ENCODE results near the gene CD47. TPM values are rescaled to one million over a fixed set of nuclear protein-coding genes. Genes with fewer than 3 reads are reported as not detected.

Gene CD47
- total and polyA plus RNA-seq, 2 of the 13 experiments (the other 11 are each of a cell fraction or from before 2014, with no cell fraction given): 3.3 to 6.5 TPM

DNA sequence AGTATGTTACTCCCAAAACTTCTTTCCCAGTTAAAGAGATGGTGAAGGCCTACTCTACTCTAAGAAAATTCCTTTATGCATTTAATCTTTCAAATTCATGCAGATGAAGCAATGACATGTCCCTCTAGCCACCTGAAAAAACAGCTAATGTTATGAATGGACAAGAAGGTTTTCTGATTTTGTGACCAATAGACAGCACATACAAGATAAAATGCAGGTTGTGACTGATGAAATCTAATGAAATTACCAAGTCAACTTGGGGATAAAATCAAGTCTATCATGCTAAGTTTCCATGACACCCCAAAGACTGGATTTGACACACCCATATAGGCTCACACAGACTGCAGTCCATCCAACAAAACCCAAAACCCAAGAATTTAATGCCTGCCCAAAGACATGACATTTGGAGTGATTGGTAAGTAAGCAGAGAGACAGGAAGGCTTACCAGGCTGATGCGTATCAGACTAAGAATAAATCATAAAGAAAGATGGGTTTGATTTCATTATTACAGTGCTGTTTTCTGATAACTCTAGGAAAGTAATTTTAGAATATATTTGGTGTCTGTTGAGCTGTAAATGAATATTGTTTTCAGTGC lies 26.4 kb downstream of the CD47 start:
- TF ChIP-seq, protein P1, sequence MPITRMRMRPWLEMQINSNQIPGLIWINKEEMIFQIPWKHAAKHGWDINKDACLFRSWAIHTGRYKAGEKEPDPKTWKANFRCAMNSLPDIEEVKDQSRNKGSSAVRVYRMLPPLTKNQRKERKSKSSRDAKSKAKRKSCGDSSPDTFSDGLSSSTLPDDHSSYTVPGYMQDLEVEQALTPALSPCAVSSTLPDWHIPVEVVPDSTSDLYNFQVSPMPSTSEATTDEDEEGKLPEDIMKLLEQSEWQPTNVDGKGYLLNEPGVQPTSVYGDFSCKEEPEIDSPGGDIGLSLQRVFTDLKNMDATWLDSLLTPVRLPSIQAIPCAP (CRISPR knock-in tag; IDR thresholded peaks at IDR 0.05; ENCODE audit: low read depth): no peak
- TF ChIP-seq KDM3A (CRISPR knock-in tag; IDR thresholded peaks at IDR 0.05; ENCODE audit: low read depth): no peak
- TF ChIP-seq, protein P2, sequence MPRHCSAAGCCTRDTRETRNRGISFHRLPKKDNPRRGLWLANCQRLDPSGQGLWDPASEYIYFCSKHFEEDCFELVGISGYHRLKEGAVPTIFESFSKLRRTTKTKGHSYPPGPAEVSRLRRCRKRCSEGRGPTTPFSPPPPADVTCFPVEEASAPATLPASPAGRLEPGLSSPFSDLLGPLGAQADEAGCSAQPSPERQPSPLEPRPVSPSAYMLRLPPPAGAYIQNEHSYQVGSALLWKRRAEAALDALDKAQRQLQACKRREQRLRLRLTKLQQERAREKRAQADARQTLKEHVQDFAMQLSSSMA (CRISPR knock-in tag; IDR thresholded peaks at IDR 0.05): no peak
- TF ChIP-seq ZNF607 (CRISPR knock-in tag; IDR thresholded peaks at IDR 0.05; ENCODE audit: borderline replicate concordance): no peak
- TF ChIP-seq ZNF138 (CRISPR knock-in tag; IDR thresholded peaks at IDR 0.05; ENCODE audit: low read depth): no peak
- TF ChIP-seq TBX3 (IDR thresholded peaks at IDR 0.05; ENCODE audit: borderline replicate concordance): no peak
- TF ChIP-seq JUNB (CRISPR knock-in tag; IDR thresholded peaks at IDR 0.05; ENCODE audit: borderline replicate concordance): no peak
- no peak for TF ChIP-seq NFYC (CRISPR knock-in tag; IDR thresholded peaks at IDR 0.05)
- no peak for TF ChIP-seq GATA4 (IDR thresholded peaks at IDR 0.05; ENCODE audit: borderline replicate concordance, low read depth)
- Histone ChIP-seq H2AFZ (ENCODE audit: low read length) (no peak overlapping the region), H3K4me1 (ENCODE audit: insufficient read depth, low read length) (no peaks in the 10 kb centered on the region), H3K36me3 (replicated peaks in 1 of 2; ENCODE audit: control insufficient read depth in 1 of 2, insufficient read depth in 2 of 2, low read length in 2 of 2) (no peaks in the 10 kb centered on the region), H3K4me2 (ENCODE audit: low read depth, low read length) (no peak overlapping the region), H4K20me1 (ENCODE audit: insufficient read depth, low read length) (no peaks in the 10 kb centered on the region), H3K79me2 (ENCODE audit: insufficient read depth, low read length) (no peaks in the 10 kb centered on the region), H3K27me3 (ENCODE audit: control insufficient read depth in 1 of 2, insufficient read depth in 2 of 2, low read length in 2 of 2) (no peaks in the 10 kb centered on the region), H3K27ac (ENCODE audit: extremely low read length, insufficient read depth, low read length) (no peak overlapping the region), H3K9ac (ENCODE audit: insufficient read depth, low read depth, low read length) (no peak overlapping the region), H3K4me3 (replicated peaks in 1 of 3; ENCODE audit: insufficient read depth in 1 of 3, low read depth in 2 of 3, low read length in 3 of 3) (no peak overlapping the region), H3K9me3 (ENCODE audit: low read length) (no peaks in the 10 kb centered on the region)
- ChIA-PET CTCF (ENCODE audit: low intra/inter-chr PET ratio, low total read pairs) (no interaction called here), POLR2A (no interaction called here)
- no peak for ATAC-seq
- DNase-seq (ENCODE audit: low spot score): no peak
- in situ Hi-C loops (cut with HindIII; ENCODE audit: extremely low pct_ligation_motif_present, low pct_unique_long_range_greater_than_20kb) (no loop called here), intact Hi-C loops (cut with micrococcal nuclease; ENCODE audit: unreplicated experiment) (no loop called here)
- FAIRE-seq: no peak
- no TSS peak for BruUV-seq (replicated peaks)
- 83% methylated on average over 1 of the region's 1 CpG for WGBS (ENCODE audit: low lambda C conversion rate)
